ENCODE results near the gene TNPO3.
"Not testable (repeated sequence)": the region's sequence is repeated elsewhere in the genome, so short reads cannot be mapped to it uniquely, and the experiment has no call there.

TNPO3 gene

GRCh38 chr7:129014501-129015101 is 40.3 kb downstream of the TNPO3 start:
- no peak for DNase-seq (ENCODE audit: low spot score)

- no peak for DNase-seq (ENCODE audit: low spot score)
These were observed 41.7 kb downstream of the TNPO3 start for GRCh38 chr7:129013048-129013724.

GRCh38 chr7:129012641-129013040 is 42.3 kb downstream of the TNPO3 start:
- DNase-seq (ENCODE audit: low spot score), result no peak

- no peak for DNase-seq (ENCODE audit: low spot score)
These were observed 44.8 kb downstream of the TNPO3 start for GRCh38 chr7:129010075-129010474.

GRCh38 chr7:129009437-129009836 is 45.5 kb downstream of the TNPO3 start:
- DNase-seq (ENCODE audit: low spot score), result no peak

GRCh38 chr7:129008645-129009414 is 46.1 kb downstream of the TNPO3 start:
- no peak for DNase-seq (ENCODE audit: low spot score)

- no peak for DNase-seq (ENCODE audit: low spot score)
These were observed 47.3 kb downstream of the TNPO3 start for GRCh38 chr7:129007572-129007971.

GRCh38 chr7:129006636-129007414 is 48.1 kb downstream of the TNPO3 start:
- no peak for DNase-seq (ENCODE audit: low spot score)

GRCh38 chr7:129005186-129005585 is 49.7 kb downstream of the TNPO3 start:
- no peak for DNase-seq (ENCODE audit: low spot score)

- DNase-seq (ENCODE audit: low spot score), result no peak
These were observed 57.7 kb downstream of the TNPO3 start for GRCh38 chr7:128997181-128997580.

GRCh38 chr7:128994560-128994959 is 60.4 kb downstream of the TNPO3 start:
- DNase-seq (ENCODE audit: low spot score), result not testable (repeated sequence)

GRCh38 chr7:128993419-128993818 is 61.5 kb downstream of the TNPO3 start:
- no peak for DNase-seq (ENCODE audit: low spot score)

- no peak for DNase-seq (ENCODE audit: low spot score)
These were observed 65.0 kb downstream of the TNPO3 start for GRCh38 chr7:128989961-128990360.

- no peak for DNase-seq (ENCODE audit: low spot score)
These were observed 66.5 kb downstream of the TNPO3 start for GRCh38 chr7:128988372-128988771.

- no peak for DNase-seq (ENCODE audit: low spot score)
These were observed 68.3 kb downstream of the TNPO3 start for GRCh38 chr7:128986609-128987008.

GRCh38 chr7:128985660-128986059 is 69.3 kb downstream of the TNPO3 start:
- no peak for DNase-seq (ENCODE audit: low spot score)

GRCh38 chr7:128982105-128982504 is 72.8 kb downstream of the TNPO3 start:
- no peak for DNase-seq (ENCODE audit: low spot score)

GRCh38 chr7:128974241-128974934 is 80.5 kb downstream of the TNPO3 start:
- DNase-seq (ENCODE audit: low spot score), result no peak

- DNase-seq (ENCODE audit: low spot score), result no peak
These were observed 86.3 kb downstream of the TNPO3 start for GRCh38 chr7:128968624-128969023.

GRCh38 chr7:128963327-128963757 is 91.6 kb downstream of the TNPO3 start:
- no peak for DNase-seq (ENCODE audit: low spot score)

GRCh38 chr7:128962899-128963298 is 92.0 kb downstream of the TNPO3 start:
- DNase-seq (ENCODE audit: low spot score), result no peak

All from hematopoietic multipotent progenitor cell treated with erythropoietin and hydrocortisone succinate and interleukin-3 and kit ligand, for 15 days (in vitro differentiated cells).